22Rv1 (cell line): ENCODE measurements around the gene TRMT1.

Experiments used
- ZFX ChIP-seq: fragments of 450-650 bp; IDR thresholded peaks from 2 replicates; pipeline ENCODE4 v1.6.1; 2017; ENCODE audit warnings: antibody characterized with exemption, borderline replicate concordance
- TF ChIP-seq, protein P1 (sequence below): fragments of 450-650 bp; IDR thresholded peaks from 2 replicates; pipeline ENCODE4 v1.5.1; 2017; ENCODE audit warnings: mild to moderate bottlenecking

- TF ChIP-seq, protein P1, sequence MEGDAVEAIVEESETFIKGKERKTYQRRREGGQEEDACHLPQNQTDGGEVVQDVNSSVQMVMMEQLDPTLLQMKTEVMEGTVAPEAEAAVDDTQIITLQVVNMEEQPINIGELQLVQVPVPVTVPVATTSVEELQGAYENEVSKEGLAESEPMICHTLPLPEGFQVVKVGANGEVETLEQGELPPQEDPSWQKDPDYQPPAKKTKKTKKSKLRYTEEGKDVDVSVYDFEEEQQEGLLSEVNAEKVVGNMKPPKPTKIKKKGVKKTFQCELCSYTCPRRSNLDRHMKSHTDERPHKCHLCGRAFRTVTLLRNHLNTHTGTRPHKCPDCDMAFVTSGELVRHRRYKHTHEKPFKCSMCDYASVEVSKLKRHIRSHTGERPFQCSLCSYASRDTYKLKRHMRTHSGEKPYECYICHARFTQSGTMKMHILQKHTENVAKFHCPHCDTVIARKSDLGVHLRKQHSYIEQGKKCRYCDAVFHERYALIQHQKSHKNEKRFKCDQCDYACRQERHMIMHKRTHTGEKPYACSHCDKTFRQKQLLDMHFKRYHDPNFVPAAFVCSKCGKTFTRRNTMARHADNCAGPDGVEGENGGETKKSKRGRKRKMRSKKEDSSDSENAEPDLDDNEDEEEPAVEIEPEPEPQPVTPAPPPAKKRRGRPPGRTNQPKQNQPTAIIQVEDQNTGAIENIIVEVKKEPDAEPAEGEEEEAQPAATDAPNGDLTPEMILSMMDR: no peak
- TF ChIP-seq ZFX: no peak
Observed at GRCh38 chr19:13094771-13095392, 21.7 kb downstream of the TRMT1 start.
